Measurements from ENCODE around the gene BRD3. TPM values are rescaled to one million over a fixed set of nuclear protein-coding genes. Genes with fewer than 3 reads are reported as not detected.
"Not testable (repeated sequence)": the region's sequence is repeated elsewhere in the genome, so short reads cannot be mapped to it uniquely, and the experiment has no call there.

The BRD3 gene
- total RNA-seq, 6 donors from 2014 or later: 20.2 to 87.7 (median 44.3) TPM

DNA sequence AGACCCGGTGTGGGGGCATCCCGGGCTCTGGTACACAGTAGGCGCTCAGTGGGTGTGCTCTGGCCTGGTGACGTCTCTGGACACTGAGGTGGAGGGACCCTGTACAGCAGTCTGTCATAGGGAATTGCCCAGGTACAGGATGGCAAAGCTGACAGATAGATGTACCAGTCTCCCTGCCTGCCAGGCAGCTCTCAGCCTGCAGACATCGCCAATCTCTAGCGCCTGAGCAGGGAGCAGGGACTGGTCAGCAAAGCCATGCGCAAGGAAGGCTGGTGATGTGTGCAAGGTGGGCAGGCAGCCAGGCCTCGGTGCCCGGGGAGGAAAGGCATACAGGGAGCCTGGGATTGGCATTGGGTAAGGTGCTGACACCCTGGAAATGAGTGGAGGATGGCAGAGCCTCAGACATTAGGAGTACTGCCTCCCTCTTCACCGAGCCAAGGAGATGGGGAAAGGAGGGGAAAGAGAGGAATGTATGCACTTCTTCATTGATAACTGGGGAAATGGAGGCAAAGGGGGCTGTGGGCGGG is 33.9 kb upstream of the BRD3 start:
- DNase-seq (peak in 1 of 2 donors; percentile 44), ATAC-seq (ENCODE audit: low FRiP score in 2 of 2) (peak in 1 of 2 donors; percentile 60)
- Histone ChIP-seq H3K4me1 (no peaks in the 10 kb centered on the region), H3K36me3 (no peaks in the 10 kb centered on the region), H3K27ac (no peak overlapping the region), H3K9me3 (no peaks in the 10 kb centered on the region), H3K27me3 (no peaks in the 10 kb centered on the region), H3K4me3 (no peak overlapping the region)
- no peak for TF ChIP-seq POLR2AphosphoS5 (IDR thresholded peaks at IDR 0.05)
- TF ChIP-seq EP300 (IDR thresholded peaks at IDR 0.05): no peak
- TF ChIP-seq POLR2A (IDR thresholded peaks at IDR 0.05): no peak
- TF ChIP-seq, protein P1, sequence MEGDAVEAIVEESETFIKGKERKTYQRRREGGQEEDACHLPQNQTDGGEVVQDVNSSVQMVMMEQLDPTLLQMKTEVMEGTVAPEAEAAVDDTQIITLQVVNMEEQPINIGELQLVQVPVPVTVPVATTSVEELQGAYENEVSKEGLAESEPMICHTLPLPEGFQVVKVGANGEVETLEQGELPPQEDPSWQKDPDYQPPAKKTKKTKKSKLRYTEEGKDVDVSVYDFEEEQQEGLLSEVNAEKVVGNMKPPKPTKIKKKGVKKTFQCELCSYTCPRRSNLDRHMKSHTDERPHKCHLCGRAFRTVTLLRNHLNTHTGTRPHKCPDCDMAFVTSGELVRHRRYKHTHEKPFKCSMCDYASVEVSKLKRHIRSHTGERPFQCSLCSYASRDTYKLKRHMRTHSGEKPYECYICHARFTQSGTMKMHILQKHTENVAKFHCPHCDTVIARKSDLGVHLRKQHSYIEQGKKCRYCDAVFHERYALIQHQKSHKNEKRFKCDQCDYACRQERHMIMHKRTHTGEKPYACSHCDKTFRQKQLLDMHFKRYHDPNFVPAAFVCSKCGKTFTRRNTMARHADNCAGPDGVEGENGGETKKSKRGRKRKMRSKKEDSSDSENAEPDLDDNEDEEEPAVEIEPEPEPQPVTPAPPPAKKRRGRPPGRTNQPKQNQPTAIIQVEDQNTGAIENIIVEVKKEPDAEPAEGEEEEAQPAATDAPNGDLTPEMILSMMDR (IDR thresholded peaks at IDR 0.05): no peak
- 73% methylated on average over 5 to 11 of the region's 11 CpGs for WGBS, 2 donors

DNA sequence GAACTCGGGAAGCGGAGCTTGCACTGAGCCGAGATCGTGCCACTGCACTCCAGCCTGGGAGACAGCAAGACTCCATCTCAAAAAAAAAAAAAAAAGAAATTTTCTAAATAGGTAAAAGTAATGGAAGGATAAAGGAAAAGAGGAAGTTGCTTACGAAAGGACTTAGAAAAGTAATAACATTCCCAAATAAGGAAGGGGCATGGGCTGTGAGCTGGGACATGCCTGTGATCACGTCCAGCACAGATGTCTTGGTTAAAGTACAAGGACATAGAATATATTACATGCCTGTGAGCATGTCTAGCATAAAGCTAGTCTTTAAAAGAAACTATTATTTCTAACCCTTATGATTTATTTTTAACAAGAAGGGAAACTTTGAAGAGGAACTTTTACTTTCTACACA is 33.3 kb upstream of the BRD3 start:
- not testable (repeated sequence) for H3K27ac ChIP-seq; H3K4me3 ChIP-seq; H3K4me1 ChIP-seq; ATAC-seq (ENCODE audit: low FRiP score in 2 of 2); H3K9me3 ChIP-seq; DNase-seq; H3K27me3 ChIP-seq; H3K36me3 ChIP-seq
- WGBS, 2 donors: 71 to 75% methylated on average over 6 of the region's 6 CpGs

DNA sequence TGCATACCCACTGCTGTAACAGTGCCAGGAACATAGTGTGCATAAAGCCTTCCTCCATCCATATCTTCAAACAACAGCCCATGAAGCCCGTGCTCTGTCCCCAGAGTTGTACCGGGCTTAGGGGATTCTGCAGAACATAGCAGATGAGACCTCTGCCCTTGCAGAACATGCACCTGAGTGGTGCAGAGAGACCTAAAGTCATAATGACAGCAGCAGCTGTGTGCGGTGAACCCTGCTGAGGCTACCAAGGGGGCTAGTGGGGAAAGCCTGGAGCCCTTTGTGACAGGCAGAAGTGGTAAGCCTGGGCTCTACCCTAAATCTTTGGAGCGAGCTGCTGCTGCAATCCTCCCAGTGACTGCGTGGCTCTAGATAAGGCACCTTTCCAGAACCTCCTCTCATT is 32.2 kb upstream of the BRD3 start:
- 86 to 100% methylated on average over 2 to 5 of the region's 5 CpGs for WGBS, 2 donors
- H3K36me3 ChIP-seq: no peaks in the 10 kb centered on the region
- TF ChIP-seq EP300 (IDR thresholded peaks at IDR 0.05): no peak
- no peak for TF ChIP-seq POLR2A (IDR thresholded peaks at IDR 0.05)
- TF ChIP-seq POLR2AphosphoS5 (IDR thresholded peaks at IDR 0.05): no peak
- TF ChIP-seq, protein P1 (IDR thresholded peaks at IDR 0.05): no peak
- H3K9me3 ChIP-seq: no peaks in the 10 kb centered on the region
- H3K27ac ChIP-seq: no peak overlapping the region
- H3K4me3 ChIP-seq: no peak overlapping the region
- DNase-seq (no peak), ATAC-seq (ENCODE audit: low FRiP score in 2 of 2) (no peak)
- no peaks in the 10 kb centered on the region for H3K4me1 ChIP-seq
- no peaks in the 10 kb centered on the region for H3K27me3 ChIP-seq

DNA sequence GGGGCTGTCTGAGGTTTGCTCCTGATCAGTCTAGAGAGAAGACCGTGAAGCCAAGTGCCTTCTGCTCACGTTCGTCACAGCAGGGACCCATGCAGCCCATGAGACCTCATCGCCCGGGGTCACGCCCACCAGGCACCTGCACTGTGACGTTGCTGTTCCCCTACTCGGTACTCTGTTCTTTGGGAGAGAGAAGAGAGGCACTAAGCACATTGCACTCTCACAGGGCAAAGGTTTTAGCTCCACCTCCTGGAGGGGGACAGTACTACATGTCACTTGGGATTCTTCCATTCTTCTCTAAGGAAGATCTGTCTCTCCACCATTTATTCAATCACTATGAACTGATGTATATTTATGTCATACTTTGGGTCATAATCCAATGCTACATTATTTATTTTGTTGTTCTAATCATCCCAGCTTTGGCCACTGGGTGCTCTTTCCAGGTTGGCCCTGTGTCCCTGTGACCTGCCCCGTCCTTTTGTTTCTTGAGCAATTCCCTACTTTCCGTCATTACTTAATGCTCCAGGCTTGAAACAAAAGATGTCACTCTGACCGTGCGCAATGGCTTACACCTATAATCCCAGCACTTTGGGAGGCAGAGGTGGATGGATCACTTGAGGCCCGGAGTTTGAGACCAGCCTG is 31.4 kb upstream of the BRD3 start:
- no peaks in the 10 kb centered on the region for H3K9me3 ChIP-seq
- H3K27ac ChIP-seq: no peak overlapping the region
- TF ChIP-seq EP300 (IDR thresholded peaks at IDR 0.05) (no peak), POLR2A (IDR thresholded peaks at IDR 0.05) (no peak), POLR2AphosphoS5 (IDR thresholded peaks at IDR 0.05) (no peak)
- TF ChIP-seq, protein P1 (IDR thresholded peaks at IDR 0.05): peak; percentile 53 to 79 (median 68)
- H3K4me1 ChIP-seq: no peaks in the 10 kb centered on the region
- peak; percentile 75 to 80 for ATAC-seq (ENCODE audit: low FRiP score in 2 of 2)
- H3K4me3 ChIP-seq: no peak overlapping the region
- no peaks in the 10 kb centered on the region for H3K36me3 ChIP-seq
- peak; percentile 36 to 43 for DNase-seq
- 41 to 52% methylated on average over 10 to 13 of the region's 13 CpGs for WGBS, 2 donors
- no peaks in the 10 kb centered on the region for H3K27me3 ChIP-seq

DNA sequence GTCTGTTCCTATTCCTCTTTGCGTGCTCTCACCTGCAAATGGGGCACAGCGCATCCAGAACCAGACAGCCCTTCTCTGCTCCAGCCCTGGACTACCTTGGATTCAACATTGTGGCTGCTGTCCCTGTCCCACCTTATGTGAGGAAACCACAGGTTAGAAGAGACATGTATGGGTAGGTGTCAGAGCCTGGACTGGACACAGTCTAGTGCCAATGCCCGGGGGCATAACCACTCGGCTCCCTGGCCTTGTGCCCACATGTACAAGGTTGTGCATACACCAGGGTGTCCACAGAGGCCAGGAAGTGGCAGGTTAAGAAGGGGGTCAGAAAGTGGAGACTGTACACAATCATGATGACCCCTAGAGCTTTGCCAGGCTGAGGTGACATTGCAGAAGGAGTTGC is 22.1 kb upstream of the BRD3 start:
- no peak overlapping the region for H3K27ac ChIP-seq
- WGBS, 2 donors: 67 to 69% methylated on average over 4 of the region's 4 CpGs
- H3K27me3 ChIP-seq: no peaks in the 10 kb centered on the region
- no peaks in the 10 kb centered on the region for H3K4me1 ChIP-seq
- H3K4me3 ChIP-seq: no peak overlapping the region
- TF ChIP-seq, protein P1 (IDR thresholded peaks at IDR 0.05): no peak
- no peak for TF ChIP-seq POLR2AphosphoS5 (IDR thresholded peaks at IDR 0.05)
- DNase-seq: no peak
- peaks cover 0 to 4% (median 1%) of the 10 kb centered on the region in 4 donors for H3K9me3 ChIP-seq
- peak in 1 of 2 donors; percentile 49 for ATAC-seq (ENCODE audit: low FRiP score in 2 of 2)
- no peaks in the 10 kb centered on the region for H3K36me3 ChIP-seq
